22Rv1 (cell line): ENCODE results near the gene NECAP2.
"Not testable (repeated sequence)": the region's sequence is repeated elsewhere in the genome, so short reads cannot be mapped to it uniquely, and the experiment has no call there.

Experiments used
- H3K27ac ChIP-seq: fragments of 450-650 bp; 2 replicates; pipeline ENCODE4 v1.5.1; 2017
- ZFX ChIP-seq: fragments of 450-650 bp; IDR thresholded peaks from 2 replicates; pipeline ENCODE4 v1.6.1; 2017; ENCODE audit warnings: antibody characterized with exemption, borderline replicate concordance
- TF ChIP-seq, protein P1 (sequence below): fragments of 450-650 bp; IDR thresholded peaks from 2 replicates; pipeline ENCODE4 v1.5.1; 2017; ENCODE audit warnings: mild to moderate bottlenecking

Gene NECAP2

DNA sequence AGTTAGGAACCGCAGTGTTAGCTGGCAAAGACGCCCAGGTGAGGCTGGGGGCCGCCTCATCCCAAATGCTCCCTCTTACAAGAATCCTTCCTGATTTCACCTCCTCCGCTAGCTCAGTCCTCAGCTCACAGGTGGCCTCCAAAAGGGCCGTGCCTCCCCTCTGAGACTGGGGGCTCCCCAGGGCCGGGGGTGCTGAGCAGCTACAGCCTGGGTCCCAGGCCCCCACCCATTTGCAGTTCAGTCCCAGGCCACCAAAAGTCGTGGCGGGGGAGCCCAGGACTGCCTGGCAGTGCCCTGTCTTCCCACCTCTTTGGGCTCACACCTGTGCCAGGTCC, 43.9 kb downstream of the NECAP2 start:
- TF ChIP-seq ZFX, result no peak
- TF ChIP-seq, protein P1, sequence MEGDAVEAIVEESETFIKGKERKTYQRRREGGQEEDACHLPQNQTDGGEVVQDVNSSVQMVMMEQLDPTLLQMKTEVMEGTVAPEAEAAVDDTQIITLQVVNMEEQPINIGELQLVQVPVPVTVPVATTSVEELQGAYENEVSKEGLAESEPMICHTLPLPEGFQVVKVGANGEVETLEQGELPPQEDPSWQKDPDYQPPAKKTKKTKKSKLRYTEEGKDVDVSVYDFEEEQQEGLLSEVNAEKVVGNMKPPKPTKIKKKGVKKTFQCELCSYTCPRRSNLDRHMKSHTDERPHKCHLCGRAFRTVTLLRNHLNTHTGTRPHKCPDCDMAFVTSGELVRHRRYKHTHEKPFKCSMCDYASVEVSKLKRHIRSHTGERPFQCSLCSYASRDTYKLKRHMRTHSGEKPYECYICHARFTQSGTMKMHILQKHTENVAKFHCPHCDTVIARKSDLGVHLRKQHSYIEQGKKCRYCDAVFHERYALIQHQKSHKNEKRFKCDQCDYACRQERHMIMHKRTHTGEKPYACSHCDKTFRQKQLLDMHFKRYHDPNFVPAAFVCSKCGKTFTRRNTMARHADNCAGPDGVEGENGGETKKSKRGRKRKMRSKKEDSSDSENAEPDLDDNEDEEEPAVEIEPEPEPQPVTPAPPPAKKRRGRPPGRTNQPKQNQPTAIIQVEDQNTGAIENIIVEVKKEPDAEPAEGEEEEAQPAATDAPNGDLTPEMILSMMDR, result no peak

DNA sequence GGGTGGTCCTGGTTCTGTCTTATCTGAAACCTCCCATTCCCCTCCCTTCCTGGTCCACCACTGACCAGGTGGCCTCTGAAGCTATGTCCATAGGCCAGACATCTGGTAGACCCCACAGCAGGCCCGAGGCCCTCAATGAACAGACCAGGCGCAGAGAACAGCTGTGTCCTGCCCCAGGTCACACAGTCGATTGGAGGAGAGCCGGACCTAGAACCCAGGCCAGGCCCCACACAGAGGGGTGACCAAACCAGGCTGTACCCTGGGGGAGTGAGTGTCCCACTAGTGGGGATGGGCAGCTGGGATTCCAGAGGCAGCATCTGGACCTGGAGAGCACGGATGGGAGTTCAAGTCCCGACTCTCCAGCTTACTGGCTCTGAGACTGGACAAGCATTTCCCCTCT, 44.4 kb downstream of the NECAP2 start:
- TF ChIP-seq ZFX, result no peak
- TF ChIP-seq, protein P1, result no peak
- H3K27ac ChIP-seq, result no peak overlapping the region

More for the DNA sequence above, 43.9 kb downstream of the NECAP2 start:
- H3K27ac ChIP-seq, result no peak overlapping the region

DNA sequence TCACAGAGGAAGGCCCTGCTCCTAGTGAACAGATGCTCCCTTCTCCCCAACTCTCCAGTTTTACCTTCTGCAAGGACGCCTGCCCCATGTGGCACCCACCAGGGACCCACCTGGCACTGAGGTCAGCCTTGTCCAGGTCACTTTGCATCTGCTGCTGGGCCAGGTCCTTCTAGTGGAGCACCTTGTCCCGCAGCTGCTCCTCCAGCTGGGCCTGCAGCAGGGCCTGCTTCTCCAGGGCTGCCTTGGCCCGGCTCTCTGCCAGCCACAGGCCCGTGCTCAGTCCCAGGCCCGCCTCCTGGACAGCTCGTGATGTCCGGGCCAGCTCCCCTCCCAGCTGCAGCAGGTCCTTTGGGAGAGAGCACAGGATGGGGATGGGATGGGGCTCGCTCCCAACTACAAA, 45.8 kb downstream of the NECAP2 start:
- H3K27ac ChIP-seq, result not testable (repeated sequence)

DNA sequence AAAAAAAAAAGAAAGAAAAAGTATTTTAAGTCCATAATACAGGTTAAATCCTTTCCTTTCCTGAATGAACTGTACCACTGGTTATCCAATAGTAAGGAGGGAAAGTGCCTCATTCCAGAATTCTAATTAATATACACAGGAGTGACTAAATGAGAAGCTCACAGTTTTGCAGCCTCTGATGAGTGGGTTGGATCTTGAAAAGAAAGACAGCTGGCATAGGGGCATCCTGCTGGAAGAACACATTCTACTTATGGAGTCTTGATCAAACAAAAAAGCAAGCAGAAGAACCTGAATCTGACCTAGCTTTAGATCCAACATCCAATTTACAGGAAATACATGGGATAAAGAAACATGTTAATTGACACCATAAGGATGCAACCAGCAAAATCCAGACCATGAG, 46.5 kb downstream of the NECAP2 start:
- not testable (repeated sequence) for H3K27ac ChIP-seq

DNA sequence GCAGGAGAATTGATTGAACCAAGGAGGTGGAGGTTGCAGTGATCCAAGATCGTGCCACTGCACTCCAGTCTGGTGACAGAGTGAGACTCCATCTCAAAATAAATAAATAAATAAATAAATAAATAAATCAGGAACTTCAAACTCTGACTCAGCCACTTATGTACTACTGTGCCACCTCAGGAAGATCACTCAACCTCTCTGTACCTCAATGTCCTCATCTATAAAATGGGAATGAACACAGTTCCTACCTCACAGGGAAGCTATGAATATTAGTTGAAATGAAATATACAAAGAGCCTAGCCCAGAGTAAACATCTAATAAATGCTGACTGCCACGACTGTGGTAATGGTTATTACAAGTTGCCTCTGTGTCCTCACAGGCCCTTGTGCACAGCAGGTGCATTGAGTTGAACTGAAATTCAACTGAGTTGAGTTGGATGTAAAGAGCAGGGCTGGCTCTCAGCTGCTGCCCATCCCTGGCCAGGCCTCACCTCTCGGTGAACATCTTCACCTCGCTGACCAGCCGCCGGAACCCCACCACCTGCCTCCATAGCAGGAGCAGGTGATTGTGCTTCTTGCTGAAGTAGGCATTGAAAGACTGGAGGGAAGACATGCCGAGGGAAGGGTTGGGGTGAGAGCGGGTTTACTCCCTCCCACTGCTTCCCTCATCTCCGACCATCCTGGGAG, 48.8 kb downstream of the NECAP2 start:
- not testable (repeated sequence) for H3K27ac ChIP-seq

DNA sequence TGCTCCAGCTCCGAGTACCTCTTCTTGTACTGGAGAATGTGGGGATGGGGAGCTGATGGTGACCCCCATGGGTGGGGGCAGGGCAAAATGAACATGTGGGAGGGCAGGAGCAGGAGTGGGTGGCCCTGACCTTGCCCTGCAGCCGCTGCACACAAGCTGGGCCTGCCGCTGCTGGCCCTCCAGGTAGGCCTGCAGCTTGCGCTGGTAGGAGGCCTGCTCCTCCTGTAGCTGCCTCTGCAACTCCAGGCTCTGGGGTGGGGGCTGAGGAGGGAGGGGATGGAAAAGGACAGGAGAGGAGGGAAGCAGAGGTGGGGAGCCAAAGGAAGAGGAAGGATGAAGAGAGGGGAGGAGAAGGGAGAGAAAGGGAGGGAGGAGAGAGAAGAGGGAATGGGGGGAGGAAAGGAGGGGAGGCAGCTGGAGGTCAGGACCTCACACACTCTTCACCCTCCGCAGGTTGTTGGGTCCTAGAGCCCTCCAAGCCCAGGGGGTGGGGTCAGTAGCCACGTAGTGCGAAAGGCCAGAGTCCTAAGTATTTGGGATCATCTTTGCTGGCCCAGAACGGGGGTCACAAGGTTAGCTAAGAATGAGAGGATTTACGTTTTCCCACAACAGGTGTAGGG, 50.6 kb downstream of the NECAP2 start:
- TF ChIP-seq, protein P1, result no peak
- no peak for TF ChIP-seq ZFX
- no peak overlapping the region for H3K27ac ChIP-seq

DNA sequence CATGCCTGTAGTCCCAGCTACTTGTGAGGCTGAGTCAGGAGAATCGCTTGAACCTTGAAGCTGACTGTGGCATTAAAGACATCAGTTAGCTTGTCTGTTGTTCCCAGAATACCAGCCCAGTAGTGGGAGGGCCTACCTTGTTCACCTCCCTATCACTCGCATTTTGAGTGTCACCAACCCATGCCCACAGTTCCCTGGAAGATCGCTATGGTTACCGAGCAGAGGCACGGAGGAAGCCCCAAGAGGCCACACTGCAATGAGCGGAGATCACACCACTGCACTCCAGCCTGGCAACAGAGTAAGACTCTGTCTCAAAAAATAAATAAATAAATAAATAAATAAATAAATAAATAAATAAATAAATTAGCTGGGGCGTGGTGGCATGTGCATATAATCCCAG, 52.4 kb downstream of the NECAP2 start:
- not testable (repeated sequence) for H3K27ac ChIP-seq

DNA sequence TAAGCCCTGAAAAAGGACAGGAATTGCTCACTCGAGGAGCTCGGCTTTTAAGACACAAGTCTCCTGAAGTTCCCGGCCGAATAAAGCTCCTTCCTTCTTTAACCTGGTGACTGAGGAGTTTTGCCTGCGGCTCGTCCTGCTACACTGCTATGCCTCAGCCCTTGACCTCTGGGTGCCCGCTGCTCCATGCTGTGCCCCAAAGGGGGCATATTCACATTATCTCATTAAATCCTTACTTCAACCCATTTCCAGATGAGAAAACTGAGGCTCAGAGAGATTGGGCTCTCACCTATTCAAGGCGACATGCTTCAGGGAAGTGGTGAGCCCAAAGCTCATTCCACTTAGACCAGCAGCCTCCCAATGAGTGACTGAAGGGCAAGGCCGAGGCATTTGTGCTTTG, 53.2 kb downstream of the NECAP2 start:
- H3K27ac ChIP-seq, result not testable (repeated sequence)

DNA sequence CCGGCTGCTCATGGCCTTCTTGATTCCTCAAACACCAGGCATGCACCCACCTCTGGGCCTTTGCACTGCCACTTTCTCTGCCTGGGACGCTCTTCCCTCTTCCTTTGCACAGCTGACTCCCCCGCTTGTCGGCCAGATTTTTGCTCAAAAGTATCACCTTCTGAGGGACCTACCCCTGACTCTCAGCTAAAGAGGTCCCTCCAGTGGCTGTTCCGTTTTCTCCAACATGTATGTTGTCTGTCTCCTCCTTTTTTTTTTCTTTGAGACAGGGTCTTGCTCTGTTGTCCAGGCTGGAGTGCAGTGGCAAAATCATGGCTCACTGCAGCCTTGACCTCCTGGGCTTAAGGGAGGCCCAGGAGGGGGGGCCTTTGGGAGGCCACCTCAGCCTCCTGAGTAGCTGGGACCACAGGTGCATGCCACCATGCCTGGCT, 57.0 kb downstream of the NECAP2 start:
- not testable (repeated sequence) for H3K27ac ChIP-seq

DNA sequence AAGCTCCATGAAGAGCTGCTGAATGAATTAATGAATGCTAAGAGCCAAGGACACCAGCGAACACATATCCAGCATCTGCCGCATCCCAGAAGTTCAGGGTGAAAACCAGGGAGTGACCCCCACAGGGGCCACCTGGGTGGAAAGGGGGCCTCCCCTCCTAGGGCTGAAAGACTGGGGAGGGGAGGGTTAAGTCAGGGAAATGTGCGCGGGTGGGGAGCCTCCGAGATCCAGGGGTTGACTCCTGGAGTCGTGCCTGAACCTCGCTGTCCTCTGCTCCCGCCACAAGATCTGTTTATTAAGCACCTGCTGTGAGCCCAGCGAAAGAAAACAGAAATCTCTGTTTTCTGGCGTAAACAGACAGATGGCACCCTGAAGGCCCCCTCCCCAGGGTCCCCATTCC, 57.5 kb downstream of the NECAP2 start:
- H3K27ac ChIP-seq, result not testable (repeated sequence)

DNA sequence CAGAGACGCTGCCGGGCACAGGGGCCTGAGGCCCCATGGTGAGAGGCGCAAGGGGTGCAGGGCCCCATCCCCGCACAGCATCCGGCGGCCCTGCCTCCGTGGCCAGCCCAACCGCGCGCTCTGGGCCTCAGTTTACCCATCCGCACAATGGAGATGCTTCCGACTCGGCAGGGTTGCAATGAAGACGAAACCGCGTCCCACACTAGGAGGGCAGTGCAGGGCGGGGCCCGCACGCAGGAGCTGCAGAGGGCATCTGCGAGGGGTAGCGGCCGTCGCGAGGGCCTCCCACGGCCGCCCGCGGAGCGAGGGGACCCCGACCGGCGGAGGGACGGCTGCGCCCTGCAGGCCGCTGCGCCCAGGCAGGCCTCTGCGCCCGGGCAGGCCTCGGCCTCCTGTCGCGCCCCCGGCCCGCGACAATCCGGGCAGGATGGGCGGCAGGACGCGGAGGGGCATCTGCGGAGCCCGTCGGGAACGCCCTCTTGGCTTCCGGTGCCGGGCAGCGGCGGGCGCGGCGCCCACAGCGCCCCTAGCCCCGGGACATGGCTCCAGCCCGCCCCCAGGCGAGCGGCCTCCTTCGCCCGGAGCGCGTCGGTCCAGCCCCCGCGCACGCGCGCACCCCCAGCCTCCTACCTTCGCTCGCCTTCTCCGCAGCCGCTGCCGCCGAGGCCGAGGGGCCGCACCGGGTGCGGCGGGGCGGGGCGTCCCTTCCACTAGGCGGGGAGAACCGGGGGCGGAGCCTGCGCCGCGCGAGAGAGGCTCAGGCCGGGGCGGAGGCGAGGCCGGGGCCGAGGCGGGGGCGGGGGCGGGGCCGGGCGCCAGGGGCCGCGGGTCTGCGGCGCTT, 58.3 kb downstream of the NECAP2 start:
- TF ChIP-seq, protein P1, result no peak
- TF ChIP-seq ZFX, result no peak
- H3K27ac ChIP-seq, result peak overlapping the region; percentile 66

DNA sequence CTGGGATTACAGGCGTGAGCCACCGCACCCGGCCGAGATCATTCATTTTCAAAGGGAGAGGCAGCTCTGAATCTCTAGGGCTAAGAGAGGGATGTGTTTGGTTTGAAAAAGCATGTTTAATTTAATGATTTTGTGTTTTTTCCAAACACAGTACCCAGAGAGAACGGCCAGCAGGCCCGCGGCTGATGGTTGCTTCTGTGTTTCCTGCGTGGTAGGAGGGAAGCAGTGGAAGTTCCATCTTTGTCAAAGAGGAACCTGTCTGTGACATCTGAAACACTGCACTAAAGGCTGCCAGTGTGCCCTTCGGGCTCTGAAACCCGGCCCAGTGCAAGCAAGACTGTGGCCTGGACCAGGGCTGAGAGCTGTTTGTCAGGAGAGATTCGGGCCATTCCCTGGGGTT, 59.9 kb downstream of the NECAP2 start:
- H3K27ac ChIP-seq, result not testable (repeated sequence)

DNA sequence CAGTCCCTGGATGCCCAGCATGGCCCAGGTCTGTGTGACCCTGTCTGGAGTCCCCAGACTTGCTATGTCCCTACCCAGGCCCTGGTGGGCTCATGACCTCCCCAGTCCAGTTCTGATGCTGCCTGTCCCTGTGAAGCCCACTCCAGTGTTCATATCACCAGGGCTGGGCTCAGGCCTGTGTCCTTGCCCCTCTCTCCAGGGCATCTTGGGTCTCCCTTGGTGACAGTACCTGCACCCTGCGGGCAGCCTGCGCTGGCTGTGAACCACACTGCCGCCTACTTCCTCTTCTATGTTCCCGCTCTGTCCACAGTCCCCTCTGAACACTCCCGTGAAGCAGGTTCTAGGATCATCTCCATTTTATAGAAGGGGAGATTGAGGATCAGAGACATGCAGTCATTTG, 60.5 kb downstream of the NECAP2 start:
- H3K27ac ChIP-seq, result not testable (repeated sequence)

DNA sequence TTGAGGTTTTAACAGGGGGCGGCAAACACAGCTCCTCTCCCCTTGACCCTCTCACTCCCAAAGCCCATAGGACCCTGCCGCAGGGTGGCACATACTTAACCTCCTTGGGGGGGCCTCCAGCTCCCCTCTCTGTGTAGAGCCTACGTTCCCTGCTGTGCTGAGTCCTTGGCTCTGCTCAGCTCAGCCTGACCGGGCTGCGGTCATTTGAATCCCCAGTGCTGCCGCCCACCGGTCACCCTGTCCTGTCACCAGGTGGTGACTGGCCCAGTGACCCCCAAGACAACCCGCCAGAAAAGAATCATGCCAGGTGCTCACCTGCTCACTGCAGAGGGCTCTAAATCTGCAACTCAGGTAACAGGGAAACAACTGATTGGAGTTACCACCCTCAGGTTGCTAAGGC, 60.9 kb downstream of the NECAP2 start:
- H3K27ac ChIP-seq, result not testable (repeated sequence)
